Limb (tissue), 2 donors: Measurements from ENCODE around the gene MKLN1.
"Not testable (repeated sequence)": the region's sequence is repeated elsewhere in the genome, so short reads cannot be mapped to it uniquely, and the experiment has no call there.

ENCODE experiments used
- DNase-seq, 2 donors: peaks; one replicate each; pipeline ENCODE4 v3.0.0-alpha.2; 2016; ENCODE audit errors: extremely low spot score in 2 of 2

Gene MKLN1

GRCh38 chr7:131327626-131328376 is at the start of gene MKLN1:
Gene MKLN1 (plus strand): TSS chr7:131327876. CDS start chr7:131327900, 24 bp downstream.
- DNase-seq = peak; percentile 91 to 94

- DNase-seq = no peak
These were observed 48.6 kb upstream of the MKLN1 start for GRCh38 chr7:131279044-131279443.

- DNase-seq = no peak
These were observed 46.2 kb upstream of the MKLN1 start for GRCh38 chr7:131281266-131282048.

GRCh38 chr7:131284702-131285419 is 42.8 kb upstream of the MKLN1 start:
- DNase-seq = no peak

- no peak for DNase-seq
These were observed 42.1 kb upstream of the MKLN1 start for GRCh38 chr7:131285556-131285955.

- no peak for DNase-seq
These were observed 39.2 kb upstream of the MKLN1 start for GRCh38 chr7:131288450-131288849.

DNA sequence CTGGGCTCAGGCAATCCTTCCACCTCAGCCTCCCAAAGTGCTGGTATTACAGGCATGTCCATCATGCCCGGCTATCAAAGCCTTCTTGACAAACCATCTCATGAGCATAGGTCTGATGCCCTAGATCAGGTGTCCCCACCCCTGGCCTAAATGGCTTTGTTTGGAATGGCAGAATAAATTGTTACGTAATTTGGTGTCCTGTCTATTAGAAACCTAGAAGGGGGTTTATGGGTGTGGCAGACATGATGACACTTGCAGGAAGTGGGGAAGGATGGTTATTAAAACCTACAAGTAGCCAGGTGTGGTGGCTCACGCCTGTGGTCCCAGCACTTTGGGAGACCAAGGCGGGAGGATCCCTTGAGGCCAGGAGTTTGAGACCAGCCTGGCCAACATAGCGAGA is 38.6 kb upstream of the MKLN1 start:
- no peak for DNase-seq

DNA sequence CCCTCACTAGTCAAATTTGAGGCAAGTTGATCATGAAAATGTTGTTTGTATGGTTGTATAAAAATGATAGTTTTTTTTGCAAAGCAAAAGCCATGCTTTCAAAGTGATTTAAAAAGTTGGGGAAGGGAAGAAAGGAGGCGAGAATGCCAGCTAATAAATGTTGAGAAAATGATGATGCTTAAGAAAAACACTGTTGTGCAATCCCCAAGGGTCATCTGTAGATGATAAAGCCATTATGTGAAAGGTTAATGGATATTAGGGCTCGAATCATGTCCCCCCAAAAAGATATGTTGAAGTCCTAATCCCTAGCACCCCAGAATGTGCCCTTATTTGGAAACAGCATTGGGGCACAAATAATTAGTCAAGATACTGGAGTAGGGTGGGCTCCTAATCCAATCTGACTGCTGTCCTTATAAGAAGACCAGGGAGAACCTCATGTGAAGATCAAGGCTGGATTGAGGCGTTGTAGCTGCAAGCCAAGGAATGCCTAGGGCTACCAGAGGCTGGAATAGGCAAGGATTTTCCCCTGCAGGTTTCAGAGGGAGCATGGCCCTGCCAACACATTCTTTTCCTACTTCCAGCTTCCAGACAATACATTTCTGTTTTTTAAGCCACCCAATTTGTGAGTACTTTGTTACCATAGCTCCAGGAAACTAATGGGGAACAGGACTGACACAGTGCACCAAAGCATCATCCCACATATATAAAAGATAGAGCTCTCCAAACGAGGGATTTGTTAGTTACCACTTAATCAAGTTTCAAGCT is 35.4 kb upstream of the MKLN1 start:
- DNase-seq = no peak

- no peak for DNase-seq
These were observed 34.7 kb upstream of the MKLN1 start for GRCh38 chr7:131293018-131293417.

- no peak for DNase-seq
These were observed 33.1 kb upstream of the MKLN1 start for GRCh38 chr7:131294553-131294952.

DNA sequence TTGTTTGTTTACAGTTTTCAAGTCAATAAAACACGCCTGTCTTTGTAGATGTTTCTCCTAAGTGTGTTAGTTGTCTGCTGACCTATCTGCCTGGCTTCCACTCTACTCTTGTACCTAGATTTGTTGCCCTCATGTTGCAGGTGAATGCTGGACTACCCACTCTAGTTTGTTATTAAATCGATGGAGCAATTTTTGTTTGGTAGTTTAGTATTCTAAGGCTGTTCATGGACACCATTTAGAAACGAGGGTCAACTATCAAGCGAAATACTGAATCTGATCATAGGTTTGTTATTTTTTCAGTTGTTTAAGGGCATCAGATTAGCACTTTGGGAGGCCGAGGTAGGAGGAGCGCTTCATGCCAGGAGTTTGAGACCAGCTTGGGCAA is 29.1 kb upstream of the MKLN1 start:
- DNase-seq = no peak

DNA sequence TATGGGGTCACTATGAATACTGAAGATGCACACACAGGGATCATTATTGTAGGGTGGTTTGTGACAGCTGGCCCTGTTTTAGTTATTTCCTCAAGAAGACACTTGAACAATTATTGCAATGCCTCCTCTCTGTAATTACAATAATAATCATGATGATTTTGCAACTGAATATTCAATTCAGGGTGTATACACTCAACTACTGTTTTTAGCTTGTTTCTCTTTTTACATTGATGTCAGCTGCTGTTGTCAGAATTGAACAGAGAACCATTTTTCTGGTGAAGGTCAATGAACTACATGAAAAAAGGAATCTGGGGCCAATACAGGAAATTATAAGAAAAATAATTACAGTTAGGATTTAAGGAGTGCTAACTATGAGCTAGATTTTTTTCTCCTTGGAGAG is 28.6 kb upstream of the MKLN1 start:
- DNase-seq = no peak

- DNase-seq = no peak
These were observed 27.6 kb upstream of the MKLN1 start for GRCh38 chr7:131300078-131300477.

GRCh38 chr7:131300572-131301466 is 26.9 kb upstream of the MKLN1 start:
- no peak for DNase-seq

- no peak for DNase-seq
These were observed 25.2 kb upstream of the MKLN1 start for GRCh38 chr7:131302446-131302845.

GRCh38 chr7:131302876-131303707 is 24.6 kb upstream of the MKLN1 start:
- DNase-seq = no peak

DNA sequence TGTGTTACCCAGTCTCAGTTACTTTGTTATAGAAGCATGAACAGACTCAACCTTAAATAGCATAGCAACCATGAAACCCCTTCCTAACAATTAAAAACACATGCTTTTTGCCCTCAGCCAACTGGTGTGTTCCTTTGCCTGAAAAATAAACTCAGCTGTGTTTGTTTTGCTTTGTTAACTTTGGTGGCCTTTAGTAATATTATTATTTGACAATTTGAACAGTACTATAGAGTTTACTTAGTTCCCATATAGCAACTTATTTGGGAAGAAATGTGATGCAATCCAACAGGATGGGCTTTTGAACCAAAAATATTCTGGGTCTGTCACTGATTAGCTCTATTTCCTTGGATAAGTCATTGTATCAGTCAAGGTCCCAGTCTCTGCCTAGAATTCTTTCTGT is 22.5 kb upstream of the MKLN1 start:
- DNase-seq = no peak

DNA sequence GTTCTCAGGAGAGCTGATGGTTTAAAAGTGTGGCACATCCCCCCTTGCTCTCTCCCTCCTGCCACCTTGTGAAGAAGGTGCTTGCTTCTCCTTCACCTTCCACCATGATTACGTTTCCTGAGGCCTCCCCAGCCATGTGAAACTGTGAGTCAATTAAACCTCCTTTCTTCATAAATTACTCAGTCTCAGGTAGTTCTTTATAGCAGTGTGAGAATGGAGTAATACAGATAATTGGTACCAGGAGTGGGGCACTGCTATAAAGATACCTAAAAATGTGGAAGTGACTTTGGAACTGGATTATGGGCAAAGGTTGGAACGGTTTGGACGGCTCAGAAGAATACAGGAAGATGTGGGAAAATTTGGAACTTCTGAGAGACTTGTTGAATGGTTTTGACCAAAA is 21.6 kb upstream of the MKLN1 start:
- DNase-seq = not testable (repeated sequence)

DNA sequence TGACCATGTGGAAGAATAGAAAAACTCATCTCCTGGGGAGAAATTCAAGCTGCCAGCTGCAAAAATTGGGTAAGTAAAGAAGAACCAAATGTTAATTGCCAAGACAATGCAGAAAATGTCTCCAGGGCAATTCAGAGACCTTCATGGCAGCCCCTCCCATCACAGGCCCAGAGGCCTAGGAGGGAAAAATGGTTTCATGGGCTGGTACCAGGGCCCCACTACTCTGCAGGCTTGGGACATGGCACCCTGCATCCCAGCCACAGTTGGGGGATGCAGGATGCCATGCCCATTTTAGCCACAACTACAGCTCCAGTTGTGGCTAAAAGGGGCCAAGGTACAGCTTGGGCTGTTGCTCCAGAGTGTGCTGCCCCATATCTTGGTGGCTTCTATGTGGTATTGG is 20.9 kb upstream of the MKLN1 start:
- DNase-seq = no peak

- DNase-seq = no peak
These were observed 20.0 kb upstream of the MKLN1 start for GRCh38 chr7:131307627-131308026.
